Measurements from ENCODE around the gene GP5.

GRCh38 chr3:194373899-194374298, 25.2 kb downstream of the GP5 start:
- TF ChIP-seq CTCF (IDR thresholded peaks at IDR 0.05 in 2 of 3, conservative IDR thresholded peaks at IDR 0.05 in 1 of 3; ENCODE audit: borderline replicate concordance in 1 of 3, insufficient read depth in 1 of 3, low read depth in 2 of 3, low read length in 2 of 3) (no peak), JUND (IDR thresholded peaks at IDR 0.05) (no peak), CEBPB (IDR thresholded peaks at IDR 0.05; ENCODE audit: low read depth) (no peak), ZBTB33 (IDR thresholded peaks at IDR 0.05; ENCODE audit: extremely low read depth, insufficient replicate concordance, low read length) (no peak), FOSL1 (IDR thresholded peaks at IDR 0.05; ENCODE audit: low read depth) (no peak)
